ENCODE measurements around the gene PDZRN3. TPM values are rescaled to one million over a fixed set of nuclear protein-coding genes. Genes with fewer than 3 reads are reported as not detected.

The PDZRN3 gene
- total RNA-seq, 1 experiment from 2014 or later: not detected

- DNase-seq (ENCODE audit: low read depth, low spot score) (no peak), ATAC-seq (no peak)
- Histone ChIP-seq H3K27ac (ENCODE audit: low read length) (no peak overlapping the region), H3K9me3 (ENCODE audit: control insufficient read depth, insufficient read depth, low read depth, low read length) (no peaks in the 10 kb centered on the region), H3K4me3 (ENCODE audit: low read depth in 2 of 2, low read length in 2 of 2) (no peak overlapping the region), H3K27me3 (ENCODE audit: control insufficient read depth, insufficient read depth, low read length) (peaks cover 2% of the 10 kb centered on the region; the same call in 1 of the 2 replicates), H3K36me3 (ENCODE audit: control insufficient read depth, insufficient read depth, low read length) (no peaks in the 10 kb centered on the region), H3K4me1 (ENCODE audit: control insufficient read depth, insufficient read depth, low read length) (no peaks in the 10 kb centered on the region)
- intact Hi-C loops (cut with micrococcal nuclease; ENCODE audit: unreplicated experiment) (no loop called here), in situ Hi-C loops (cut with HindIII; ENCODE audit: low pct_unique_long_range_greater_than_20kb, low sequenced_read_pairs) (no loop called here)
- TF ChIP-seq TCF7L2 (IDR thresholded peaks at IDR 0.05; ENCODE audit: low read depth, low read length) (no peak), SIN3A (IDR thresholded peaks at IDR 0.05; ENCODE audit: borderline replicate concordance, insufficient read depth, low read depth, low read length) (no peak), POLR2AphosphoS5 (IDR thresholded peaks at IDR 0.05; ENCODE audit: low read depth, low read length) (no peak), REST (IDR thresholded peaks at IDR 0.05; ENCODE audit: insufficient read depth in 1 of 2, low read depth in 2 of 2, low read length in 1 of 2) (no peak), CTCF (IDR thresholded peaks at IDR 0.05) (no peak)
- POLR2A ChIA-PET: no interaction called here
- CTCF ChIA-PET: no interaction called here
- no TSS peak for BruUV-seq (replicated peaks)
These were observed 226.7 kb downstream of the PDZRN3 start for GRCh38 chr3:73398084-73398483.

GRCh38 chr3:73394240-73394639 lies 230.5 kb downstream of the PDZRN3 start:
- Histone ChIP-seq H3K9me3 (ENCODE audit: control insufficient read depth, insufficient read depth, low read depth, low read length) (no peaks in the 10 kb centered on the region), H3K4me3 (ENCODE audit: low read depth in 2 of 2, low read length in 2 of 2) (no peak overlapping the region), H3K27me3 (ENCODE audit: control insufficient read depth, insufficient read depth, low read length) (peaks cover 2% of the 10 kb centered on the region; the same call in 1 of the 2 replicates), H3K27ac (ENCODE audit: low read length) (no peak overlapping the region), H3K4me1 (ENCODE audit: control insufficient read depth, insufficient read depth, low read length) (no peaks in the 10 kb centered on the region), H3K36me3 (ENCODE audit: control insufficient read depth, insufficient read depth, low read length) (no peaks in the 10 kb centered on the region)
- intact Hi-C loops (cut with micrococcal nuclease; ENCODE audit: unreplicated experiment) (no loop called here), in situ Hi-C loops (cut with HindIII; ENCODE audit: low pct_unique_long_range_greater_than_20kb, low sequenced_read_pairs) (no loop called here)
- ATAC-seq (no peak), DNase-seq (ENCODE audit: low read depth, low spot score) (no peak)
- TF ChIP-seq POLR2AphosphoS5 (IDR thresholded peaks at IDR 0.05; ENCODE audit: low read depth, low read length) (no peak), CTCF (IDR thresholded peaks at IDR 0.05) (no peak), REST (IDR thresholded peaks at IDR 0.05; ENCODE audit: insufficient read depth in 1 of 2, low read depth in 2 of 2, low read length in 1 of 2) (no peak), TCF7L2 (IDR thresholded peaks at IDR 0.05; ENCODE audit: low read depth, low read length) (no peak)
- POLR2A ChIA-PET: no interaction called here
- BruUV-seq (replicated peaks): no TSS peak
- CTCF ChIA-PET: no interaction called here
